Raji (cell line): ENCODE measurements around the gene SEMA6A.

Source experiments
- POLR2A ChIP-seq: IDR thresholded peaks from 2 replicates; pipeline ENCODE4 v1.6.1; 2011; ENCODE audit warnings: low read depth, low read length, control low read depth; ENCODE audit not compliant: insufficient read depth

Gene SEMA6A

DNA sequence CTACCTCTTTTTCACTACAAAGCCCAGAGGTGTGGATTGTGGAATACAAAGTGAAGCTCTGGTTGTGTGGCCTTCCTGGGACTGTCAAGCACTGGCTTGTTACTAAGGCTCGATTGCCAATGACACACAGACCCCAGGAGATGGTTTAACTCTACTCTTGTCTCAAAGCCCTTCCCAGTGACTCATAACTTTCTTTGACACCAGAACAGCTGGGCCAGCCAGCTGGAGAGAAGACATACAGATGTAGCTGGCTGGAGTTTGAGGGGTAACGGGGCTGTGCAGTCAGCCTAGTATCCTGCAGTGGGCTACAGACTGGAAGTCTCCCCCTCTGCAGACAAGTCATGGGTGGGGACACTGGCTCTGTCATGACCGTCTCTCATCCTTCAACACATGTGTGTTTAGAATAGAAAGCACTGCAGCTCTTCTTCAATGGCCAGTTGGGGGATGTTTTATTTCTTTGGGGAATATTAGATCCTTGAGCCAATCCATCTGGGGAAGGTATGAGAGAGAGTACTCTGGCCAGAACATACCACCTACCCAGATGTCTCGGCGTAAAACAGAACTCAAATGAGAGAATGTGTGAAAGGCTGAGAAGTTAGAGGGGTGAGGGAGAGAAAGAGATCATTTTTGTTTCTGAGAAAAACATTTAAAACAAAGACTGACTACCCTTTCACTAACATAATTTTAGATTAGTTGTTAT is 53.3 kb downstream of the SEMA6A start:
- no peak for TF ChIP-seq POLR2A

DNA sequence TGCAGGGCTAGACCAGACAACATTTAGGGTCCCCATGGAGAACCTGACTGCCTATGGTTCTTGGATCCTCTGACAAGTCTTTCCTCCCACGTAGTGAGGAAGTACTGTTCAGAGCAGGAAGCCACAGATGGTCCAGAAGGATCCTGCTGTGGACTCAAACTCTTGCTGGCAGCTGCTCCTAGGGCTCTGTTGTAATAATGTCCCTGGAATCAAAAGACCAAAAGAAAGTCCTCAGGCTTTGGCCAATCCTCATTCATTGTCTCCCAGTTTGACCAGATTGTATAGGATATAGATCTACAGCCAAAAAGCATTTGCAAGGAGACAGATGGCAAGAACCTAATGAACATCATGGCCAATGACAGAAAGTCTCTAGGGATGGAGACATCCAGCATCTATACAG is 53.9 kb downstream of the SEMA6A start:
- no peak for TF ChIP-seq POLR2A

DNA sequence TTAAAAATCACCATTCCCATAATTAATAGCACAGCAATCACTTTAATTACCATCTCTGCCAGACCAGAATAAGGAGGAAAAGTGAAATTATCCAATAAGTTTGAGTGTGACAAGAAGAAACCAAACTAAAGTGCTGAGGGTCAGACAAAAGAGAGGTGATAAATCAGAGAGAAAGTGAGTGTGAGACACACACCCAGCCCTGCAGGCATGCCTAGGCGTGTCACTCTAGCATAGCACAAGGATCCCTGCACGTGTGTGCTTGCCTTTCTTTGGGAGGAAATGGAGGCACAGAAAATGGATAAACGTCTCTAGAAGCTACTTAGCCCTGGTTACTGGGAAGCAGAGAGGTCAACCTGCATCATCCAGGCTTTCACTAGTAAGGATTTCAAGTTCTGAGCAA is 56.2 kb downstream of the SEMA6A start:
- TF ChIP-seq POLR2A = no peak

DNA sequence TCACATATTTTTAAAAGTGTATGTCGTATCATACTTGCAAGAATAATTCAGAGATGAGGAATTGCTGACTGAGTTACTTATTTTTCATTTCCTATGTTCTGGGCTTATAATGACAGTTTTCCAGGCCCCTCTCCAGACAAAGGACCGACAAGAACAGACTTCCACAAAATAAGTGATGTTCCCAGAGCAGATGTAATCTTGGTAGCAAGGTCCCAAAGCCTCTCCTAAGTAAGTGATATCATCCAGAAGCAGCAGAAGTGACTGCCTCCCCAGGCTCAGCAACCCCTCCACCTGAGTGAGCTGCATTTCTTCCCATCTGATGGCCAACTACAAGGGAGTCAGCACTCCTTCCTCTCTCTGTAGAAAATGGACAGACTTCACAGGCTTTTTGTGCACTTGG is 57.1 kb downstream of the SEMA6A start:
- TF ChIP-seq POLR2A = no peak

DNA sequence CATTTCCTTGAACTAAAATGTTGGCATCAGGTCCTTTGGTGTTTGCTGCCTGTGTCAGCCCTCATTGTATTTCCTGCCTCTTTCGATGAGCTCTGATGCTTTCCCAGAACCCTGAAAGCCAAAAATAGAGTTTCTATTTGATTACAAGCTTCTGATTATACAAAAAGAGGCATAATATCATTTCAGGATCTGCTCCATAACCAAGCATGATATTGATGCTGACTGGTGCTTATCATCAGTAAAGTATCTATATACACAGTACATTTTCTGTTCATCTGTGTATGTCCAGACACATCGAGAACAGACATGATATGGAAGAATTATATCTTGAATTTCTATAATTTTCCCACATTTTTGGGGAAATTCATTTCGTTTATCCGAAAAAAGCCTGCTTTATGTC is 58.6 kb downstream of the SEMA6A start:
- no peak for TF ChIP-seq POLR2A

DNA sequence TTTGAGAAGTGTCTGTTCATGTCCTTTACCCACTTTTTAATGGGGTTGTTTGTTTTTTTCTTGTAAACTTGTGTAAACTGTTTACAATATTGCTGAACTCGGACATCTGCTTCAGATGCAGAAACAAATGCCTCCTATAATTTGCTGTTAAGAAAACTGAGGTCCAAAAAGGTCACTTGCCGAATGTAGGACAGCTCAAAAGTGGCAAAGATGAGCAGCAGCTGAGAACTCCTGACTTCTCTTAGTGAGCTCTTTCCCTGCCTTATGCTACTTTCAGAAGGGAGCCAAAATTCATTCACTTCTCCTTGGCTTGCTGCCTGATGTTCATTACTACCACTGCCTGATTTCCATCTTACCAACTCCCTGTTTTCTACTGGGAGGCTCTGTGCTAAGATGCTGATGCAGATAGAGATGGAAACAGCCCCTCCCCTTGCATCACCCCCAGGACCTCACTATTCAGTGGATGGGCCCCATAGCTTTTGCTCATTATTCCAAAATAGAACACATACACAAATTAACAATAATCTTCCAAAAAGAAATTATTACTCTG is 60.1 kb downstream of the SEMA6A start:
- TF ChIP-seq POLR2A = no peak

DNA sequence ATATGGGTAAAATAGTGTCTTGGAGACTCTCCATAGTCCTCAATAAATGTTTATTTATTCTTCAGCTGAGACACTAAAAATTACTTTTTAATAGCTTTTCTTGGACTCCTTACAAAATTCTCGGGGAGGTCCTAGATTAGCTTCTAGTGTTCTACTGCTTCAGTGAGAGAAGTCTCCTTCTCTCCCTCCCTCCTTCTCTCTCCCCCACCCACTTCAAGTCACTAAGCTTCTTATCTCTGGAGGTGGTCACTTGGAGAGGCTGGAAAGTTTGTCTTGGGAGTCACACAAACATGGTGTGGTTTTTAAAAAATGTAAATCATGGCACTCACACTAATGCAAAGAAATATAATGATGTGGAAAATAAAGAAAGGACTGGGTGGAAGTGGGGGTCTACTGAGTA is 64.1 kb downstream of the SEMA6A start:
- no peak for TF ChIP-seq POLR2A

DNA sequence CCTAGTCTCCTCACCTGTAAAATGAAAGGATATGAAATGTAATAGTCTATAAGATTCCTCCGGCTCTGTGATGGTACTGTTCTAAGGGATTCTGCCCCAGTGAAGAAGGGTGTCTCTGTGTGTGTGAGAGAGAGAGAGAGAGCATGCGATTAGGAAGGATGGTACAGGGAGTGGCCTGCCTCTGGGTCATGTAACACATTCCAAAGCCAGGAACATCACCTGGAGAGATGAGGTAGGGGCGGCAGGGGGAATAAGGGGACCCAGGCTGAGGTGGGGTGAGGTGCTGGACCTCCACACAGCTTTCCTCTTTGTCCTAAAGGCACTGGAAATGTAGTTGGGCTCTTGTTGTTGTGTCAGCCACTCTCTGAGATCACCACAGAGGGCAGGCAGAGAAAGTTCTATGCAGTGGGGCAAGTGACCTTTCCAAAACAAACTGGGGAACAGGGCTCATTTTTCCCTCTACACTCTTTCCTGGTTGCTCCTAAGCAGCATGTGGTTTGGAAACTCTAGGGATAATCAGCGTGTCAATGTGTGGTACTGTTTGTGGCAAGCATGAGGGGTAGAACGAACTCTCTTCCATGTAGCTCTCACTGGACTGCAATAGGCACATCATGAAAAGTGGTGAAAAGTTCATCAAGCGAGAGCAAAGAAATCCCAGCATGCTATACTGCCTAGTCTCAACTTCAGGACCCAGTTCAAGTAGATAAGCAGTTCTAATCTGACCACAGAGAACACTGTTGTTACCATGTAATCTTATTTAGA is 65.0 kb downstream of the SEMA6A start:
- TF ChIP-seq POLR2A = no peak

DNA sequence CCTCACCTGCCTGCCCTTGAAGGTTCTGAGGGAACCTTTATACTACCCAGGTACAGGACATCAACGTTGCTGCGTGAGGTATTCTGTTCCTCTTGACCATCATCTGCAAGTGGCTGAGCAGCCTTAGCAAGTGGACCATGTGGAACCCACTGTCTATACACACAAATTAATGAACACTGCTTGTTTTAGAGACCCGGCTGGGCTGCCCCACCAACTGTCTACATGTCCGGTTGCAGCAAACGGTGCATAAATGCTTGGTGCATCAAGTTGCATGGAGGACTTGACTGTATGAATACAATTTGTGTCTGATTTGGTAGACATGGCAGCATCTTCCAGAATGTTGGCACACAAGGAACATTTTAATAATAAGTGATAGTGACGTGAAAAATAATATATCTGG is 65.8 kb downstream of the SEMA6A start:
- TF ChIP-seq POLR2A = no peak

DNA sequence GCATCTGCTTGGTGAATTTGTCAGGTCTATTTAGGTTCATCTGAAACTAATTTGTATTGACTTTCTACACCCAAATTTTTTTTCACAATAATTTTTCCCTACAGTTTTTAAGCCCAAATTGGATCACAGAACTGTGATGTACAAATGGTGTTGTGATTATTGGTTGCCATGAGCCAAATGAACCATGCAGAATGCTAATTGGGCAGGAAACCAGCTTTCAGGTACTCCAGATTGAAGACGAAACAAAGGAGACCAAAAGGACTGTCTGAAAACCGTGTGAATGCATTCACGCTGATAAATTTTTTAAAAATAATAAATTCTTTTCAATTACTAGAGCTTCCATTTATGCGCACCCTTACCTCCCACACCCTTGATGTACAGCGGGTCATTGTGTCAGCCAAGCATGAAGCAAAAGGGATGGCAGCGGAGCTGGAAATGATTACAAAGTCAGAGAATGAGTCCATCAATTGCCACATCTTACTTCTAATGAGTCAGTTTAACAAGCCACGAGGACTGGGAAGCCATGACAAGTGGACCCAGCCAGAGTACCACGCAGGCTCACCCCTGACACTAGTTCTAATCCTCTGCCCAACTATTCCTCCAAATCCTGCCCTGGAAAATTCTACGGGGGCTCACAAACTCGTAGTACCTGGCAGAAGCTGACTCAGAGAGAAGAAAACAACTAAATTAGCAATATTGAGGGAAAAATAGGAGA is 66.5 kb downstream of the SEMA6A start:
- TF ChIP-seq POLR2A = no peak

DNA sequence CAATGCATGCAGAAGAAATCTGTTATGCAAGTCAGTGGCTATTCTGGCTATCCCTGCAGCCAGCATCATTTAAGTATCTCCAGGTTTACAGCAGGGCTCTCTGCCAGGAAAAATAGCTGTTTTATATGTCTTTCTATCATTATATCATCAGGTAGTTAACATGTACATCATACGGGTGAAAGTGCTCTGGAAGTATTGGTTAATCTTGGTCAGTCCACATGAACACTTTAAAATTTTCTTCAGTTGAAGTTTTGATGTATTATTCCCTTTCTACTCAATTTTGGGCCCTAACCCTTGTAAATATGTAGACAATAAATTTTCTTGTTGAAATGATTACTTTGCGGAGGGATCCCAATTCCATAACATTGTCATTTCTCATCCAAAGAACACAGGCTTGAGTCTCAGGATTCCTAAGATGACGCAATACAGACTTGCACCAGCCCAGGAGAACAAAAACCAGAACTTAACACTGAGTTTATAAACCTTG is 67.5 kb downstream of the SEMA6A start:
- no peak for TF ChIP-seq POLR2A

DNA sequence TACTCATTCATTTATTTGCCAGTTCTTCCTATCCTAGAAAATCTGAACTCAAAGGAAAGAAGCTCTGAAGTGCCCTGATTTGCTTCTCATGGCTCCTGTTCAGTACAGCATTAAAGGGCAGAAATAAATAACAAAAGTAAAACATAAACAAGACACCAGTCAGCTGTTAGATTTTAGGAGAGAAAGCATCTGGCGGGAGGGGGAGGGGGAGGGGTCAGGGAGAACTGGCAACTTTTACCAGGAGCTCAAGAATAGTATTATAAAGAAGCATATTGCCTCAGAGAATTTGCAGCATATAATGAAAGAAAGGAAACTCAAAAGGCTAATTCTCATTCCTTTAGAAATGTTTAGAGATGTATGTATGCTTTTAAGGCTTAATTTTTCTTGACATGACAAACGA is 68.1 kb downstream of the SEMA6A start:
- TF ChIP-seq POLR2A = no peak

DNA sequence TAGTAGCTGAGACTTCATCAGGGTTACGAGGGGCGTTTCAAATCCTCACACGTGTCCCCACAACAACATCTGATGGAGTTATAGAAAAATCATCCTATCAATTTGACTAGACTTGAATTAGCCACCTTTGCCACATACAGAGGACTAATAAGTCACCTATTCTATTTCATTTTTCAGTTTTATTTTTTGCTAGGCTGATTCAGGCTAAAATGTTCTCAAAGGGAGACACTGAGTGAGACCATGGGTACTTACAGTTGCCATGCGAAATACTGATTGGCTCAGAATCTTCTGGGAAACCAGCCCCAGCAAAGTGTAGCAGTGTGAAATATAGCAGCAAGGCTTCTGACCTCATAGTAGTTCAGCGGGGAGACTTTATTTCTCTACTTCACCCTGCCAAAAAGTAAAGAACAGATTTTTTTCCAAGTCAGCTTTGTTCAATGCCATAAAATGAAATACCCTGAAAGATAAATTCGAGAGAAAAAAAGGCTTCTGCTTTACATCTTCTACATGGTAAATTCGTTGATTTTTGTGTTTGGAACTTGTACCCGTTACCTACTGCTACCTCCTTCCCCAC is 69.9 kb downstream of the SEMA6A start:
- no peak for TF ChIP-seq POLR2A

DNA sequence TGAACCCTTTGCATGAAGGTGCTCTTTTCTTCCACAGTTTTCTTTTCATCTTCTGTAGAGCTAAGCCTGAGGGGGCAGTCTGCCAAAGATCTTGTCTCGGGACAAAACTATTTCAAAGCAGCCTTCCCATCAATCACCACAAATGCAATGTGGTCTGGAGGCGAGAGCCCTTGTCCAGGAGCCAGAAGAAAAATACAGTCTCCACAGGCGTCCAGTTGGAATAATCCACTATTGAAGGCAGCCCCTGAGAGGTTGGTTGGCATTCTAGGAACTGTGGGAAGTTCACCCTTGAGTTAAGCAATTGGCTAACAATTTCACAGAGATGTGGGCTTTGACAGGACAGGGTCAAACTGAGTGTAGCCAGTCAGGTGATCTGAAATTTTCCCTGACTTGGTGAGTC is 72.0 kb downstream of the SEMA6A start:
- TF ChIP-seq POLR2A = no peak

DNA sequence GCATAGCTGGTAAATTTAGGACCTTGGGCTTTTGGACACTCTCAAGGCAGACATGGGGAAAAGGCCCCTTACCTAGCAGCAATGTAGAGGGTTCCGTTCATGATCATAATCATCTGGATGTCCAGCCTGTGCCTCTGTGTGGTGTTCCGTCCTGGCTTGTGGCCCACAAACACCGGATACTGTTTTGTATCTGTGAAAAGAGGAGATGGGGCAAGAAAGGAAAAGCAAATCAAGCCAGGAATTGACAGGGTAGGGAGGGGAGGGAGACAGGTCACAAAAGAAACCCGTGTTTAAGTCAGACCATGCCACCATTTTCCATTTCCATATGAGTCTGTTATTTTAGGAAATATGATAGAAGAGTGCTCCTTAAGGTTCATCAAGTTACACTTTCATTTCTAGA is 72.5 kb downstream of the SEMA6A start:
- TF ChIP-seq POLR2A = no peak
